ENCODE data around the gene SERPIND1. TPM values are rescaled to one million over a fixed set of nuclear protein-coding genes. Genes with fewer than 3 reads are reported as not detected.

SERPIND1 gene
- total and polyA plus RNA-seq, 9 donors, result 0.22 to 5.0 (median 1.1) TPM

DNA sequence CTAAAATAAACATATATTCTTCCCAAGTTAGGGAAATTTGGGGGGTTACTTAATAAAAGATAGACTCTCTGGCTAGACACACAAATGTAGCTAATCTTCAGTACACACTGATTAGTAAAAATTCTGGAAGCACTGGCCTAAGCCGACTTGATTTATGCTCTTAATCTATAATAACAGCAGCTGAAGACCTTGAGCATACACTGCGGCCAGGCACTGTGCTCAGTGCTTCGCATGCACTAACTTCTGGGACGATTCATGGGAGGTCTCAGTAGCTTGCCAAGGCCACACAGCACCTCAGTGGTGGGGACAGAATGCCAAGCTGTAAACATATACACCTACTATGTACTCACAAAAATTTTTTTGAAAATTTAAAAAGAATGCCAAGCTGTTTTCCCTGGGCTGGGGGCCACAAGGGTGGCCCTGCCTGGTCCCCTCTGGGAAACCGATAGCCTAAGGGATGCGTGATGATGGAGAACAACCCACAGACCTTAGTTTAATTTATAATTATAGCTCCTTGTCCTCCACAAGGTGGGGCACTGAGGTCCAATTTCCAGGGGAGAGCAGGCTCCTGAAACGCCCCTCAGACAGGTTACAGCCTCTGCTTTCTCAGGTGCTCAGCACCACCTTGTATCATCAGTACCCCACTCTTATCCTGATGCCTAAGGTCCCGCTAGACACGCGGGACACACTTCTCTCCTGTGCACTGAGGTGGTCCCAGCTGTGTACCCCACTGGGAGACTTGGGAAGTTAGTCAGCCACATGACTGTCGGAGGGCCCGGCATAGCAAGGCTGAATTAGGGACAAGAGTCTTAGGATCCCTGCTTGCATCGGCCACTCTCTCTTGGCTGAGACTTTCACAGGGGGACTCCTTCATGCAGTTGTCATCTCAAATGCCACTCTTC is 20.1 kb downstream of the SERPIND1 start:
- intact Hi-C loops (cut with DNase I), result no loop called here
- H3K4me3 ChIP-seq, result no peak overlapping the region
- TF ChIP-seq POLR2A (IDR thresholded peaks at IDR 0.05) (no peak), EP300 (IDR thresholded peaks at IDR 0.05) (no peak)
- TF ChIP-seq, protein P1, sequence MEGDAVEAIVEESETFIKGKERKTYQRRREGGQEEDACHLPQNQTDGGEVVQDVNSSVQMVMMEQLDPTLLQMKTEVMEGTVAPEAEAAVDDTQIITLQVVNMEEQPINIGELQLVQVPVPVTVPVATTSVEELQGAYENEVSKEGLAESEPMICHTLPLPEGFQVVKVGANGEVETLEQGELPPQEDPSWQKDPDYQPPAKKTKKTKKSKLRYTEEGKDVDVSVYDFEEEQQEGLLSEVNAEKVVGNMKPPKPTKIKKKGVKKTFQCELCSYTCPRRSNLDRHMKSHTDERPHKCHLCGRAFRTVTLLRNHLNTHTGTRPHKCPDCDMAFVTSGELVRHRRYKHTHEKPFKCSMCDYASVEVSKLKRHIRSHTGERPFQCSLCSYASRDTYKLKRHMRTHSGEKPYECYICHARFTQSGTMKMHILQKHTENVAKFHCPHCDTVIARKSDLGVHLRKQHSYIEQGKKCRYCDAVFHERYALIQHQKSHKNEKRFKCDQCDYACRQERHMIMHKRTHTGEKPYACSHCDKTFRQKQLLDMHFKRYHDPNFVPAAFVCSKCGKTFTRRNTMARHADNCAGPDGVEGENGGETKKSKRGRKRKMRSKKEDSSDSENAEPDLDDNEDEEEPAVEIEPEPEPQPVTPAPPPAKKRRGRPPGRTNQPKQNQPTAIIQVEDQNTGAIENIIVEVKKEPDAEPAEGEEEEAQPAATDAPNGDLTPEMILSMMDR (IDR thresholded peaks at IDR 0.05), result no peak
- DNase-seq, result no peak
- H3K9me3 ChIP-seq, result no peaks in the 10 kb centered on the region
- 56 to 62% (median 59%) methylated on average over 13 of the region's 13 CpGs for WGBS, 3 donors
- H3K27me3 ChIP-seq, result no peaks in the 10 kb centered on the region
- H3K27ac ChIP-seq, result no peak overlapping the region
- no peaks in the 10 kb centered on the region for H3K36me3 ChIP-seq
- peaks cover 9% of the 10 kb centered on the region for H3K4me1 ChIP-seq (ENCODE audit: insufficient read depth)

DNA sequence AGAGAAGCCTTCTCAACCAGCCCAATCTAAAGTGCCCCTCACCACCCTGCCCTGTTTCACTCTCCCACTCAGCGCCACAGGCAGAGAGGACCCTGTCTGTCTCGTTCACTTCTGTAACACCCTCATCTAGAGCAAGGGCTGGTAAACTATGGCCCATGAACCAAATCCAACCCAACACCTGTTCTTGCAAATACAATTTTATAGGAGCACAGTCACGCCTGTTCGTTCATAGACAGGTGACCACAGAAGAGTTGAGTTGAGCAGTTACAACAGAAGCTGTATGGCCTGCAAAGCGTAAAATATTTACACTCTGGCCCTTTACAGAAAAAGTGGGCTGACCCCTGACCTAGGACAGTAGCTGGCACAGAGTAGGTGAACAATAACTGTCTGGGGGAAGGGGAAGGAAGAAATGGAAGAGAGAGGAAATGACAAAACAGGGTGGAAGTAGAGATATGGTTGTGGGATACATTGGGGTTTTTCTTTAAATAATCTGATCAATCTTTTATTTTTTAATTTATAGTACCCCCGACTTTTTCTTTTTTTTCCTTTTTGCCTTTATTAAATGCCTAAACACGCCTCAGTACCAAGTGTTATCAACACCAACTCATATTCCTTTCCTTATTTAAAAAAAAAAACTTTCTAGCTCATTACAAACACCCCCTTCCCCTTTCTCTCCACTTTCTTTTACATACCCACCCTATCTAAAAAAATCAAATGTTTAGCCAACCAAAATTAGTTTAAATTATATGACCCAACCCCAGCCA is 20.9 kb downstream of the SERPIND1 start:
- no peak for DNase-seq
- Histone ChIP-seq H3K4me3 (no peak overlapping the region), H3K27ac (no peak overlapping the region), H3K27me3 (no peaks in the 10 kb centered on the region), H3K36me3 (no peaks in the 10 kb centered on the region), H3K9me3 (no peaks in the 10 kb centered on the region), H3K4me1 (ENCODE audit: insufficient read depth) (peaks cover 9% of the 10 kb centered on the region)
- TF ChIP-seq POLR2A (IDR thresholded peaks at IDR 0.05) (no peak), EP300 (IDR thresholded peaks at IDR 0.05) (no peak)
- TF ChIP-seq, protein P1 (IDR thresholded peaks at IDR 0.05), result no peak
- intact Hi-C loops (cut with DNase I), result no loop called here
- WGBS, 3 donors, result 93 to 96% (median 95%) methylated on average over 7 of the region's 7 CpGs

DNA sequence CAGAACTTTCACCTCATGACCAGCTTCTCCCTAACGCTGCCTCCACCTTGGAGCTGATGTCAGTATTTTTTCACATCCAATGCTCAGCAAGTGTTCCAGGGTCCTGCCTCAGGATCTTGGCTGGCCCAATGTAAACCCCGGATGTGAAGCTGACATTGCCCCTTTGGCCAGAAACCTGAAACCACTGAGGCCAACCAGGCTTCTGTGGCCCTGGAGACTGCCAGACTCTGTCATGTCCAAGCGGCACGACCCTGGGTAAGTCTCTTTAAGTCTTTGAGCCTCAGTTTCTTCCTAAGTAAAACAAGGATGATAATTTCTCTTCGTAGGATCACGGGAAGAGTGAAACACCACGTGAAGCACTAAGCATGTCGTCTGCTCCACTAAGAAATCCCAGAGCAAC is 22.8 kb downstream of the SERPIND1 start:
- DNase-seq, result no peak
- H3K27me3 ChIP-seq, result no peaks in the 10 kb centered on the region
- intact Hi-C loops (cut with DNase I), result no loop called here
- H3K4me1 ChIP-seq (ENCODE audit: insufficient read depth), result peaks cover 9% of the 10 kb centered on the region
- H3K4me3 ChIP-seq, result no peak overlapping the region
- TF ChIP-seq POLR2A (IDR thresholded peaks at IDR 0.05) (no peak), EP300 (IDR thresholded peaks at IDR 0.05) (no peak)
- TF ChIP-seq, protein P1 (IDR thresholded peaks at IDR 0.05), result no peak
- WGBS, 3 donors, result 93 to 96% (median 94%) methylated on average over 8 of the region's 8 CpGs
- no peak overlapping the region for H3K27ac ChIP-seq
- H3K36me3 ChIP-seq, result no peaks in the 10 kb centered on the region
- no peaks in the 10 kb centered on the region for H3K9me3 ChIP-seq

DNA sequence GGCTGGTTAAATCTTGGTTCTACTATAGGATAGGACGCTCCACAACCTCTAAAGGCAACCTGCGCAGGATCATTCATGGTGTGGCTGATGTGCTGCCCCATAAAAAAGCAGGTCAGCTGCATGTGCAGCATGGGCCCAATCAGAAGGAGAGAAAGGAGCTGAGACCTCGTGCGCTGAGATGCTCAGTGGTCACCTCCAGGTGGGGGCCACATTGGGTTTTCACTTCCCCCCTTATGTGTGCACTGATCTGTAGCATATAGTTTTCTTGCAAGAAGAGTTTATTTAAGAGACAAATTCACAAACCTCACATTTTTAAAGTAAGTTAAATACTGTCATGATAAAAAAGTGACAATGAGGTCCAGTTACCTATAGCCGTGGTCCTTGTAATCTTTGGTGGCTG is 24.3 kb downstream of the SERPIND1 start:
- intact Hi-C loops (cut with DNase I), result no loop called here
- no peaks in the 10 kb centered on the region for H3K9me3 ChIP-seq
- H3K36me3 ChIP-seq, result no peaks in the 10 kb centered on the region
- DNase-seq, result no peak
- TF ChIP-seq POLR2A (IDR thresholded peaks at IDR 0.05) (no peak), EP300 (IDR thresholded peaks at IDR 0.05) (no peak)
- TF ChIP-seq, protein P1 (IDR thresholded peaks at IDR 0.05), result no peak
- no peak overlapping the region for H3K4me3 ChIP-seq
- no peaks in the 10 kb centered on the region for H3K27me3 ChIP-seq
- 94 to 96% (median 96%) methylated on average over 5 of the region's 5 CpGs for WGBS, 3 donors
- H3K4me1 ChIP-seq (ENCODE audit: insufficient read depth), result no peaks in the 10 kb centered on the region
- H3K27ac ChIP-seq, result no peak overlapping the region
